GM23338 (cell line): ENCODE measurements around the gene COL4A1. TPM values are rescaled to one million over a fixed set of nuclear protein-coding genes. Genes with fewer than 3 reads are reported as not detected.

Source experiments
- ATAC-seq: fragments of 200-7000 bp; cut with Tn5 transposase; 3 replicates; pipeline ENCODE4 v1.9.1; 2020
- DNase-seq: peaks from one replicate; pipeline ENCODE4 v3.0.0-alpha.2; 2015; ENCODE audit warnings: low spot score
- H2AFZ ChIP-seq: fragments of 200-600 bp; sonication (generic); 2 replicates; pipeline ENCODE4 v1.8.0; 2016; ENCODE audit warnings: antibody characterized with exemption, mild to moderate bottlenecking, moderate library complexity
- H3F3A ChIP-seq: fragments of 200-600 bp; sonication (generic); replicated peaks from 2 replicates; pipeline ENCODE4 v1.8.0; 2017; ENCODE audit warnings: antibody characterized with exemption, mixed run types, low read depth
- H3K27ac ChIP-seq: fragments of 200-600 bp; sonication (generic); 2 replicates; pipeline ENCODE4 v1.6.1; 2016; ENCODE audit warnings: low read depth
- H3K27me3 ChIP-seq: fragments of 200-600 bp; sonication (generic); 2 replicates; pipeline ENCODE4 v1.8.0; 2016; ENCODE audit warnings: mild to moderate bottlenecking, mixed run types, moderate library complexity; ENCODE audit not compliant: insufficient read depth
- H3K36me3 ChIP-seq: fragments of 200-600 bp; sonication (generic); 2 replicates; pipeline ENCODE4 v1.8.0; 2016; ENCODE audit warnings: mild to moderate bottlenecking; ENCODE audit not compliant: insufficient read depth
- H3K4me1 ChIP-seq: fragments of 200-600 bp; sonication (generic); 2 replicates; pipeline ENCODE4 v1.8.0; 2016; ENCODE audit warnings: mild to moderate bottlenecking, moderate library complexity; ENCODE audit not compliant: insufficient read depth
- H3K4me2 ChIP-seq: fragments of 200-600 bp; sonication (generic); 2 replicates; pipeline ENCODE4 v1.7.1; 2017; ENCODE audit warnings: mixed run types
- H3K4me3 ChIP-seq: fragments of 200-600 bp; sonication (generic); 2 replicates; pipeline ENCODE4 v1.6.1; 2016; ENCODE audit warnings: mixed run types
- H3K79me2 ChIP-seq: fragments of 200-600 bp; sonication (generic); replicated peaks from 2 replicates; pipeline ENCODE4 v1.8.0; 2017; ENCODE audit warnings: mild to moderate bottlenecking; ENCODE audit not compliant: insufficient read depth
- H3K9me2 ChIP-seq: fragments of 200-600 bp; sonication (generic); 2 replicates; pipeline ENCODE4 v1.8.0; 2017; ENCODE audit not compliant: insufficient read depth
- H4K20me1 ChIP-seq: fragments of 200-600 bp; sonication (generic); replicated peaks from 2 replicates; pipeline ENCODE4 v1.8.0; 2017; ENCODE audit warnings: mild to moderate bottlenecking; ENCODE audit not compliant: insufficient read depth
- H3K27ac Mint-ChIP-seq: 2 replicates; pipeline ENCODE4 v1.8.0; 2020; ENCODE audit warnings: inconsistent platforms, mild to moderate bottlenecking, moderate library complexity, mixed read lengths
- H3K27me3 Mint-ChIP-seq: 3 replicates; pipeline ENCODE4 v1.8.0; 2022; ENCODE audit warnings: low read depth, mild to moderate bottlenecking, moderate library complexity, mixed read lengths, inconsistent platforms; ENCODE audit not compliant: insufficient read depth, poor library complexity
- H3K36me3 Mint-ChIP-seq: 3 replicates; pipeline ENCODE4 v1.8.0; 2021; ENCODE audit warnings: low read depth, mild to moderate bottlenecking, inconsistent platforms, moderate library complexity, mixed read lengths
- H3K4me1 Mint-ChIP-seq: 3 replicates; pipeline ENCODE4 v1.8.0; 2020; ENCODE audit warnings: mild to moderate bottlenecking, inconsistent platforms, mixed read lengths
- H3K4me3 Mint-ChIP-seq: 3 replicates; pipeline ENCODE4 v1.8.0; 2021; ENCODE audit warnings: moderate library complexity, mild to moderate bottlenecking, inconsistent platforms, mixed read lengths
- H3K9me3 Mint-ChIP-seq: 3 replicates; pipeline ENCODE4 v1.8.0; 2020; ENCODE audit warnings: moderate library complexity, mild to moderate bottlenecking, inconsistent platforms, mixed read lengths
- CREB1 ChIP-seq: fragments of 250-450 bp; sonication (Bioruptor Pico); IDR thresholded peaks from 2 replicates; pipeline ENCODE4 v1.5.0; 2020; ENCODE audit warnings: low read depth, mild to moderate bottlenecking, moderate library complexity
- EZH2 ChIP-seq: fragments of 200-600 bp; sonication (generic); IDR thresholded peaks from one replicate; pipeline ENCODE4 v1.8.0; 2017; ENCODE audit warnings: antibody characterized with exemption, mild to moderate bottlenecking, low read depth; ENCODE audit not compliant: unreplicated experiment
- EZH2phosphoT487 ChIP-seq: fragments of 200-600 bp; sonication (generic); IDR thresholded peaks from one replicate; pipeline ENCODE4 v1.8.1; 2018; ENCODE audit warnings: antibody characterized with exemption; ENCODE audit not compliant: unreplicated experiment
- JUNB ChIP-seq: IDR thresholded peaks from one replicate; pipeline ENCODE4 v1.6.1; 2016; ENCODE audit warnings: antibody characterized with exemption; ENCODE audit not compliant: unreplicated experiment
- NANOG ChIP-seq: IDR thresholded peaks from 2 replicates; pipeline ENCODE4 v1.6.1; 2016; ENCODE audit warnings: antibody characterized with exemption, borderline replicate concordance
- POLR2AphosphoS5 ChIP-seq: IDR thresholded peaks from 2 replicates; pipeline ENCODE4 v1.6.1; 2016; ENCODE audit warnings: antibody characterized with exemption, low read depth
- STAT1 ChIP-seq: IDR thresholded peaks from one replicate; pipeline ENCODE4 v1.6.1; 2016; ENCODE audit warnings: antibody characterized with exemption; ENCODE audit not compliant: unreplicated experiment
- ZNF114 ChIP-seq: fragments of 250-450 bp; sonication (Bioruptor Pico); IDR thresholded peaks from 2 replicates; pipeline ENCODE4 v1.5.0; 2020; ENCODE audit warnings: mild to moderate bottlenecking, moderate library complexity
- ZNF331 ChIP-seq: fragments of 250-450 bp; sonication (Bioruptor Pico); IDR thresholded peaks from 2 replicates; pipeline ENCODE4 v1.5.0; 2020; ENCODE audit warnings: low read depth, mild to moderate bottlenecking, moderate library complexity
- polyA plus RNA-seq: library from polyadenylated mRNA; unstranded; fragments of >200 nt; fragmentation: Nextera tagmentation; extraction: Ambion mirVana; gene quantifications from 2 replicates; pipeline ENCODE4 v1.2.1, GENCODE V29; 2016
- total RNA-seq: library from RNA; depleted of rRNA; stranded (reverse); fragments of >200 nt; shearing (Covaris generic); gene quantifications from 2 replicates; pipeline ENCODE4 v1.2.3, GENCODE V29; 2014
- TF ChIP-seq, protein P1 (sequence below): IDR thresholded peaks from 2 replicates; pipeline ENCODE4 v1.6.1; 2016; ENCODE audit warnings: antibody characterized with exemption
- TF ChIP-seq, protein P2 (sequence below): IDR thresholded peaks from one replicate; pipeline ENCODE4 v1.6.1; 2018; ENCODE audit warnings: antibody characterized with exemption; ENCODE audit not compliant: unreplicated experiment
- TF ChIP-seq, protein P3 (sequence below): fragments of 250-450 bp; sonication (Bioruptor Pico); IDR thresholded peaks from 2 replicates; pipeline ENCODE4 v1.5.0; 2020; ENCODE audit warnings: mild to moderate bottlenecking, moderate library complexity
- TF ChIP-seq, protein P4 (sequence below), 2 experiments: fragments of 200-600 bp in 1 of 2; sonication (generic) in 1 of 2; conservative IDR thresholded peaks; 2 replicates each; pipeline versions ENCODE4 v1.5.1 to v1.6.1; 2016 to 2017; ENCODE audit warnings: antibody characterized with exemption in 2 of 2, low read depth in 2 of 2, mild to moderate bottlenecking in 2 of 2, moderate library complexity in 1 of 2

Gene COL4A1
- total and polyA plus RNA-seq, 2 experiments from 2014 or later = 39.1 to 110 TPM

DNA sequence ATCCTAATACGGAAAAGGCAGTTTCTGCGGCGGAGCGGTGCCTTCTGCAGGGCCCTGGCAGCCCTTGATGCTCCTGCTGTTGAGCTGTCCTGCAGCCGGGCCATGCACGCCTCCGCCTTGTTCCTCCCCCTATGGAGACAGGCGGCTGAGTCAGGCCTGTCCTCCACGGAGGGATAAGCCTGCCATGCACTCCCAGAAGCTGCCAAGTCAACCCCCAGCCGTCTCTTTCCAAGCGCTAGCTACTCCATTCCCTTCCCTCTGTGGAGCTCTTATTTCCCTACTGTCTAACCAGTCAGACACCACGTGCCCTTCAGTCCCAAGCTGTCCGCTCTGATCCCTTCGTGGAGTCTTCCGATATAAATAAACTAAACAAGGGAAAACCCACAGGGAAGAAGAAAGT is 197.0 kb downstream of the COL4A1 start:
- Mint-ChIP-seq H3K36me3 (no peaks in the 10 kb centered on the region), H3K27me3 (peaks cover 6% of the 10 kb centered on the region), H3K9me3 (no peaks in the 10 kb centered on the region), H3K4me1 (peaks cover 17% of the 10 kb centered on the region), H3K4me3 (no peak overlapping the region), H3K27ac (no peak overlapping the region)
- Histone ChIP-seq H2AFZ (peak overlapping the region; percentile 81; the same call in 1 of the 2 replicates), H3F3A (no peaks in the 10 kb centered on the region), H3K4me3 (no peak overlapping the region), H3K4me2 (no peak overlapping the region), H3K9me2 (no peaks in the 10 kb centered on the region), H3K36me3 (no peaks in the 10 kb centered on the region), H3K27me3 (no peaks in the 10 kb centered on the region), H3K4me1 (no peaks in the 10 kb centered on the region; the same call in none of the 2 replicates), H3K79me2 (no peaks in the 10 kb centered on the region), H4K20me1 (no peaks in the 10 kb centered on the region), H3K27ac (no peak overlapping the region)
- ATAC-seq (peak; percentile 63), DNase-seq (no peak)
- no peak for TF ChIP-seq STAT1
- TF ChIP-seq, protein P1, sequence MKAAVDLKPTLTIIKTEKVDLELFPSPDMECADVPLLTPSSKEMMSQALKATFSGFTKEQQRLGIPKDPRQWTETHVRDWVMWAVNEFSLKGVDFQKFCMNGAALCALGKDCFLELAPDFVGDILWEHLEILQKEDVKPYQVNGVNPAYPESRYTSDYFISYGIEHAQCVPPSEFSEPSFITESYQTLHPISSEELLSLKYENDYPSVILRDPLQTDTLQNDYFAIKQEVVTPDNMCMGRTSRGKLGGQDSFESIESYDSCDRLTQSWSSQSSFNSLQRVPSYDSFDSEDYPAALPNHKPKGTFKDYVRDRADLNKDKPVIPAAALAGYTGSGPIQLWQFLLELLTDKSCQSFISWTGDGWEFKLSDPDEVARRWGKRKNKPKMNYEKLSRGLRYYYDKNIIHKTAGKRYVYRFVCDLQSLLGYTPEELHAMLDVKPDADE = no peak
- TF ChIP-seq, protein P2, sequence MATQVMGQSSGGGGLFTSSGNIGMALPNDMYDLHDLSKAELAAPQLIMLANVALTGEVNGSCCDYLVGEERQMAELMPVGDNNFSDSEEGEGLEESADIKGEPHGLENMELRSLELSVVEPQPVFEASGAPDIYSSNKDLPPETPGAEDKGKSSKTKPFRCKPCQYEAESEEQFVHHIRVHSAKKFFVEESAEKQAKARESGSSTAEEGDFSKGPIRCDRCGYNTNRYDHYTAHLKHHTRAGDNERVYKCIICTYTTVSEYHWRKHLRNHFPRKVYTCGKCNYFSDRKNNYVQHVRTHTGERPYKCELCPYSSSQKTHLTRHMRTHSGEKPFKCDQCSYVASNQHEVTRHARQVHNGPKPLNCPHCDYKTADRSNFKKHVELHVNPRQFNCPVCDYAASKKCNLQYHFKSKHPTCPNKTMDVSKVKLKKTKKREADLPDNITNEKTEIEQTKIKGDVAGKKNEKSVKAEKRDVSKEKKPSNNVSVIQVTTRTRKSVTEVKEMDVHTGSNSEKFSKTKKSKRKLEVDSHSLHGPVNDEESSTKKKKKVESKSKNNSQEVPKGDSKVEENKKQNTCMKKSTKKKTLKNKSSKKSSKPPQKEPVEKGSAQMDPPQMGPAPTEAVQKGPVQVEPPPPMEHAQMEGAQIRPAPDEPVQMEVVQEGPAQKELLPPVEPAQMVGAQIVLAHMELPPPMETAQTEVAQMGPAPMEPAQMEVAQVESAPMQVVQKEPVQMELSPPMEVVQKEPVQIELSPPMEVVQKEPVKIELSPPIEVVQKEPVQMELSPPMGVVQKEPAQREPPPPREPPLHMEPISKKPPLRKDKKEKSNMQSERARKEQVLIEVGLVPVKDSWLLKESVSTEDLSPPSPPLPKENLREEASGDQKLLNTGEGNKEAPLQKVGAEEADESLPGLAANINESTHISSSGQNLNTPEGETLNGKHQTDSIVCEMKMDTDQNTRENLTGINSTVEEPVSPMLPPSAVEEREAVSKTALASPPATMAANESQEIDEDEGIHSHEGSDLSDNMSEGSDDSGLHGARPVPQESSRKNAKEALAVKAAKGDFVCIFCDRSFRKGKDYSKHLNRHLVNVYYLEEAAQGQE = no peak
- no peak for TF ChIP-seq POLR2AphosphoS5
- TF ChIP-seq EZH2phosphoT487 = no peak
- TF ChIP-seq EZH2 = no peak
- TF ChIP-seq JUNB = no peak
- no peak for TF ChIP-seq ZNF114 (CRISPR knock-in tag)
- TF ChIP-seq CREB1 = no peak
- TF ChIP-seq ZNF331 = no peak
- TF ChIP-seq, protein P3, sequence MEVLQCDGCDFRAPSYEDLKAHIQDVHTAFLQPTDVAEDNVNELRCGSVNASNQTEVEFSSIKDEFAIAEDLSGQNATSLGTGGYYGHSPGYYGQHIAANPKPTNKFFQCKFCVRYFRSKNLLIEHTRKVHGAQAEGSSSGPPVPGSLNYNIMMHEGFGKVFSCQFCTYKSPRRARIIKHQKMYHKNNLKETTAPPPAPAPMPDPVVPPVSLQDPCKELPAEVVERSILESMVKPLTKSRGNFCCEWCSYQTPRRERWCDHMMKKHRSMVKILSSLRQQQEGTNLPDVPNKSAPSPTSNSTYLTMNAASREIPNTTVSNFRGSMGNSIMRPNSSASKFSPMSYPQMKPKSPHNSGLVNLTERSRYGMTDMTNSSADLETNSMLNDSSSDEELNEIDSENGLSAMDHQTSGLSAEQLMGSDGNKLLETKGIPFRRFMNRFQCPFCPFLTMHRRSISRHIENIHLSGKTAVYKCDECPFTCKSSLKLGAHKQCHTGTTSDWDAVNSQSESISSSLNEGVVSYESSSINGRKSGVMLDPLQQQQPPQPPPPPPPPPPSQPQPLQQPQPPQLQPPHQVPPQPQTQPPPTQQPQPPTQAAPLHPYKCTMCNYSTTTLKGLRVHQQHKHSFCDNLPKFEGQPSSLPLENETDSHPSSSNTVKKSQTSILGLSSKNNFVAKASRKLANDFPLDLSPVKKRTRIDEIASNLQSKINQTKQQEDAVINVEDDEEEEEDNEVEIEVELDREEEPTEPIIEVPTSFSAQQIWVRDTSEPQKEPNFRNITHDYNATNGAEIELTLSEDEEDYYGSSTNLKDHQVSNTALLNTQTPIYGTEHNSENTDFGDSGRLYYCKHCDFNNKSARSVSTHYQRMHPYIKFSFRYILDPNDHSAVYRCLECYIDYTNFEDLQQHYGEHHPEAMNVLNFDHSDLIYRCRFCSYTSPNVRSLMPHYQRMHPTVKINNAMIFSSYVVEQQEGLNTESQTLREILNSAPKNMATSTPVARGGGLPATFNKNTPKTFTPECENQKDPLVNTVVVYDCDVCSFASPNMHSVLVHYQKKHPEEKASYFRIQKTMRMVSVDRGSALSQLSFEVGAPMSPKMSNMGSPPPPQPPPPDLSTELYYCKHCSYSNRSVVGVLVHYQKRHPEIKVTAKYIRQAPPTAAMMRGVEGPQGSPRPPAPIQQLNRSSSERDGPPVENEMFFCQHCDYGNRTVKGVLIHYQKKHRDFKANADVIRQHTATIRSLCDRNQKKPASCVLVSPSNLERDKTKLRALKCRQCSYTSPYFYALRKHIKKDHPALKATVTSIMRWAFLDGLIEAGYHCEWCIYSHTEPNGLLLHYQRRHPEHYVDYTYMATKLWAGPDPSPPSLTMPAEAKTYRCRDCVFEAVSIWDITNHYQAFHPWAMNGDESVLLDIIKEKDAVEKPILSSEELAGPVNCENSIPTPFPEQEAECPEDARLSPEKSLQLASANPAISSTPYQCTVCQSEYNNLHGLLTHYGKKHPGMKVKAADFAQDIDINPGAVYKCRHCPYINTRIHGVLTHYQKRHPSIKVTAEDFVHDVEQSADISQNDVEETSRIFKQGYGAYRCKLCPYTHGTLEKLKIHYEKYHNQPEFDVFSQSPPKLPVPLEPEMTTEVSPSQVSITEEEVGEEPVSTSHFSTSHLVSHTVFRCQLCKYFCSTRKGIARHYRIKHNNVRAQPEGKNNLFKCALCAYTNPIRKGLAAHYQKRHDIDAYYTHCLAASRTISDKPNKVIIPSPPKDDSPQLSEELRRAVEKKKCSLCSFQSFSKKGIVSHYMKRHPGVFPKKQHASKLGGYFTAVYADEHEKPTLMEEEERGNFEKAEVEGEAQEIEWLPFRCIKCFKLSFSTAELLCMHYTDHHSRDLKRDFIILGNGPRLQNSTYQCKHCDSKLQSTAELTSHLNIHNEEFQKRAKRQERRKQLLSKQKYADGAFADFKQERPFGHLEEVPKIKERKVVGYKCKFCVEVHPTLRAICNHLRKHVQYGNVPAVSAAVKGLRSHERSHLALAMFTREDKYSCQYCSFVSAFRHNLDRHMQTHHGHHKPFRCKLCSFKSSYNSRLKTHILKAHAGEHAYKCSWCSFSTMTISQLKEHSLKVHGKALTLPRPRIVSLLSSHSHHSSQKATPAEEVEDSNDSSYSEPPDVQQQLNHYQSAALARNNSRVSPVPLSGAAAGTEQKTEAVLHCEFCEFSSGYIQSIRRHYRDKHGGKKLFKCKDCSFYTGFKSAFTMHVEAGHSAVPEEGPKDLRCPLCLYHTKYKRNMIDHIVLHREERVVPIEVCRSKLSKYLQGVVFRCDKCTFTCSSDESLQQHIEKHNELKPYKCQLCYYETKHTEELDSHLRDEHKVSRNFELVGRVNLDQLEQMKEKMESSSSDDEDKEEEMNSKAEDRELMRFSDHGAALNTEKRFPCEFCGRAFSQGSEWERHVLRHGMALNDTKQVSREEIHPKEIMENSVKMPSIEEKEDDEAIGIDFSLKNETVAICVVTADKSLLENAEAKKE (CRISPR knock-in tag) = no peak
- no peak for TF ChIP-seq NANOG
- TF ChIP-seq, protein P4, sequence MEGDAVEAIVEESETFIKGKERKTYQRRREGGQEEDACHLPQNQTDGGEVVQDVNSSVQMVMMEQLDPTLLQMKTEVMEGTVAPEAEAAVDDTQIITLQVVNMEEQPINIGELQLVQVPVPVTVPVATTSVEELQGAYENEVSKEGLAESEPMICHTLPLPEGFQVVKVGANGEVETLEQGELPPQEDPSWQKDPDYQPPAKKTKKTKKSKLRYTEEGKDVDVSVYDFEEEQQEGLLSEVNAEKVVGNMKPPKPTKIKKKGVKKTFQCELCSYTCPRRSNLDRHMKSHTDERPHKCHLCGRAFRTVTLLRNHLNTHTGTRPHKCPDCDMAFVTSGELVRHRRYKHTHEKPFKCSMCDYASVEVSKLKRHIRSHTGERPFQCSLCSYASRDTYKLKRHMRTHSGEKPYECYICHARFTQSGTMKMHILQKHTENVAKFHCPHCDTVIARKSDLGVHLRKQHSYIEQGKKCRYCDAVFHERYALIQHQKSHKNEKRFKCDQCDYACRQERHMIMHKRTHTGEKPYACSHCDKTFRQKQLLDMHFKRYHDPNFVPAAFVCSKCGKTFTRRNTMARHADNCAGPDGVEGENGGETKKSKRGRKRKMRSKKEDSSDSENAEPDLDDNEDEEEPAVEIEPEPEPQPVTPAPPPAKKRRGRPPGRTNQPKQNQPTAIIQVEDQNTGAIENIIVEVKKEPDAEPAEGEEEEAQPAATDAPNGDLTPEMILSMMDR (conservative IDR thresholded peaks at IDR 0.05; ENCODE audit: low read depth in 2 of 2) = no peak
